Stimulated activated CD4-positive, alpha-beta T cell treated with anti-CD3 and anti-CD28 coated beads, Interleukin-12 subunit alpha, Interleukin-12 subunit beta, amount 100 ng/mL, for 24 hours (primary cell): ENCODE results near the gene CDKN2AIPNL.
"Not testable (repeated sequence)": the region's sequence is repeated elsewhere in the genome, so short reads cannot be mapped to it uniquely, and the experiment has no call there.

Experiments
- DNase-seq, 2 experiments: peaks; one replicate each; pipeline ENCODE4 v3.0.0-alpha.2; 2020; ENCODE audit warnings: low read depth in 2 of 2

CDKN2AIPNL gene

GRCh38 chr5:134398609-134399155, 13.0 kb downstream of the CDKN2AIPNL start:
- no peak for DNase-seq

DNA sequence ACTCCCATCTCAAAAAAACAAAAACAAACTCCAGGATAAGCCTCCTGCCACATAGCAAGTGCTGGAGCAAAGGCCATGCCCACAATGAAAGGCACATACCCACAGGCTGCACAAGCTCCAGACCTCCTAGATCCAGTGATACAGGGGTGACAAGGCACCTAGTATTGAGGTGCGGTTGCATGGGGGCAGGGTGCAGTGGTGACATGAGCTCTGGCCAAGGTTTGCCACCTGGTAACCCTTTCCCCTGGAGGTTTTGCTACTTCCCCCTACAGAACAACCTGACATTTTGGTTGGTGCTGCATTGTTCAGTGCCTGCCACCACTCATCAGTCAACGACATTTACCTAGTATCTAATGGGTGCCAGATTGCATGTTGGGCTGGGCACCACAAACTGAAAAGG, 14.5 kb downstream of the CDKN2AIPNL start:
- DNase-seq = no peak

GRCh38 chr5:134396274-134396673, 15.4 kb downstream of the CDKN2AIPNL start:
- no peak for DNase-seq

- DNase-seq = no peak
Measured at GRCh38 chr5:134394932-134395331, 16.7 kb downstream of the CDKN2AIPNL start.

GRCh38 chr5:134392301-134392700, 19.4 kb downstream of the CDKN2AIPNL start:
- DNase-seq = no peak

DNA sequence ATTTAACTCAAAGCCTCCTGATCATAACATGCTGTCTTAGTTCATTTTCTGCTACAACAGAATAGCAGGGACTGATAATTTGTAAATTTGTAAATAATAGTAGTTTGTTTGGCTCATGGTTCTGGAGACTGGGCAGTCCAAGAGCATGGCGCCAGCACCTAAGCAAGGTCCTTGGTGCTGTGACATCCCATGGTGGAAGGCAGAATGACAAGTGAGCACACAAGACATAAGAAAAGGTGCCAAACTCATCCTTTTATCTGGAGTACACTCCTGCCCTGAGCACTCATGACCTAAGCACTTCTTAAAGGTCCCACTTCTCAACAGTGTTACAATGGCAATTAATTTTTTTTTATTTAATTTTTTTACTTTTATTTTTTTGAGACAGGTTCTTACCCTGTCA, 24.2 kb downstream of the CDKN2AIPNL start:
- DNase-seq = no peak

DNA sequence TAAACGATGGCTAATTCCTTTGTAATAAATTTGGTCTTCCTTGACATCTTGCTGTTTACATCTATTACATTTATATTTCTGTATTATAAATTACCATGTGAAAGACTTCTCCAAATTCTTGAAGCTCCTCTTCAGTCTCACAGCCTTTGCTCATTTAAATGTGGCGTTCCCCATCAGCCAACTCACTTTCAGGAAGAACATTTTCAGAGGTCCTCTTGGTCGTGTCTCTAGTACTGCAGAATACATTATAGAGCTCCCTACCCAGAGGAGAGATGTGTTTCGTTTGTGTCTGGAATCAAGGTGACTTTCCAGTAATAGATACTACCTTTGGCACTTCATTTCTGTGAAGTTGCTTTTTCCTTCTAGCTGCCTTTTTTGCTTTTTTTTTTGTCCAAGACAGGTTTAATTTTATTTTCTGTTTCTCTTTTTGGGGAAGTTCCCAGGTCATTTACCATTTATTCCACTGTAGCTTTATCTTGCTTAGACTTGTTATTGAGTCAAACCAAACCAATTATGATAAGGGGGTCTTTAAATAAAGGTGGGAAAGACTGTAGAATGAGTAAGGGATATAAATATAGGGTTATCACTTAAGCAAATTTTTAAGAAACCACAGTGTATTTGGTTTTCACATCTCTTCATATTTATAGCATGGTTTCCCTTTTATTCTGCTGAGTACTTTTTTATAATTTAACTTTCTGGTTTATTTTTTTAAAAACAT, 27.5 kb downstream of the CDKN2AIPNL start:
- DNase-seq = no peak

- DNase-seq = not testable (repeated sequence)
Measured at GRCh38 chr5:134382204-134382603, 29.5 kb downstream of the CDKN2AIPNL start.

DNA sequence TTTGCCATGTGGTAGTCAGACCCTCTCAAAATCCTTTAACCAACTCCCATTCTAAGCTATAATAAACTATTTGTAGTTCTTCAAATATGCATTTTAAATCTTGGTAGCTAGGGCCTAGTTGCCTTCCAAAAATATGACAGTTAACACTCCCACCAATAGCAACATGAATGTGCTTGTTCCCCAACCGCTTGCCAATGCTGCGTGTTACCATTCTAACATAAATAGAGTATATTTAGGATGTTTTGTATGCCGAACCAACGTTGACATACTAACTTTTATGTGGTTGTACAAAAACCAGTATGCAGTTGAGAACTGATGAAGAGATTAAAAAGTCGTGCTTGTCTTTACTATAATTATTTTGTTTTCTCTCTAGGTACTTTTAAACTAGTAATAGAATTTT, 31.3 kb downstream of the CDKN2AIPNL start:
- DNase-seq = no peak

DNA sequence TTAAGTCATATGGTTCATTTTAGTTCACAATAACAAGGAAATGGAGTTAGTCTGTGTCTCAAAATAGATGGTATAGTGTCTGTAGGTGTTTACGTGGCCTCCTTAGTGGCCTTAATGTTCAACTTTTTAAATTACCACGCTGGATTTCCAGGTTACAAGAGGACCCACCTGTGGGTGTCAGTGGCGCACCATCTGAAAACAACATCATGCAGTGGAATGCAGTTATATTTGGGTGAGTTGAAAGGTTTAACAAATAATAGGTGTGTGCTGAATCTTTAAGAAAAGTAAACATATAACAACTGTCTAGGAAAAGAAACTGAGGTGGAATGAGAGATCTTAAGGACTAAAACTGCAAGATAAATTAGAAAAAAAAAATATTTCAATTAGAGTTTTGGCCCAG, 37.4 kb downstream of the CDKN2AIPNL start:
- no peak for DNase-seq

DNA sequence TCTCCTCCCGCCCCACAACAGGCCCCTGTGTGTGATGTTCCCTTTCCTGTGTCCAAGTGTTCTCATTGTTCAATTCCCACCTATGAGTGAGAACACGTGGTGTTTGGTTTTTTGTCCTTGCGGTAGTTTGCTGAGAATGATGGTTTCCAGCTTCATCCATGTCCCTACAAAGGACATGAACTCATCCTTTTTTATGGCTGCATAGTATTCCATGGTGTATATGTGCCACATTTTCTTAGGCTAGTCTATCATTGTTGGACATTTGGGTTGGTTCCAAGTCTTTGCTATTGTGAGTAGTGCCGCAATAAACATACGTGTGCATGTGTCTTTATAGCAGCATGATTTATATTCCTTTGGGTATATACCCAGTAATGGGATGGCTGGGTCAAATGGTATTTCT, 38.0 kb downstream of the CDKN2AIPNL start:
- not testable (repeated sequence) for DNase-seq

DNA sequence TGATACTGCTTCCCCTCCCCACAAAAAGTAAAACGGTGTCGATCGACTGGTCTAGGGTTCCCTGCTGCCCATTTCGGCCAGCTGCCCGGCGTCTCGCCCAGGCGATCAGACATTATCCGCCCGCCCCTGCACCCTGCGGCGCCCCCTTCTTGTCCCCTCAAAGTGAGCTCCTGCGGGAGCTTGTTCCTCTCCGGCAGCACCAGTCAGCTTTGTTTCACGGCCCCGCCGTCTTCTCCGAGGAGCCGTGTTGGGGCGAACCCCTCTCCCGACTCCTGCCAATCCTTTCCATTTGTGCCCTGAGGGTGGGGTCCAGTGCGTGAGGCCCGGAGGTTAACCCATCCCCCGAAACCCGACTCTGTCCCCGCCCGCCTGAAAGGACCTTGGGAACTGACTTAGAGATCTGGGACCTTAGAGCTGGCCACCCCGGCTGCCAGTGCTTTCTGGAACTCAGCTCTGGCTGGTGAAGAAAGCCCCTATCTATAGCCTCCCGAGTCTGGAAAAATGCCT, 39.8 kb downstream of the CDKN2AIPNL start:
- peak in 1 of 2 experiments; percentile 31 for DNase-seq

GRCh38 chr5:134370871-134371833, 40.5 kb downstream of the CDKN2AIPNL start, which contains the start of gene UBE2B:
Gene UBE2B (plus strand): TSS chr5:134371569. CDS start chr5:134371596, 27 bp downstream.
- peak; percentile 89 to 95 for DNase-seq

DNA sequence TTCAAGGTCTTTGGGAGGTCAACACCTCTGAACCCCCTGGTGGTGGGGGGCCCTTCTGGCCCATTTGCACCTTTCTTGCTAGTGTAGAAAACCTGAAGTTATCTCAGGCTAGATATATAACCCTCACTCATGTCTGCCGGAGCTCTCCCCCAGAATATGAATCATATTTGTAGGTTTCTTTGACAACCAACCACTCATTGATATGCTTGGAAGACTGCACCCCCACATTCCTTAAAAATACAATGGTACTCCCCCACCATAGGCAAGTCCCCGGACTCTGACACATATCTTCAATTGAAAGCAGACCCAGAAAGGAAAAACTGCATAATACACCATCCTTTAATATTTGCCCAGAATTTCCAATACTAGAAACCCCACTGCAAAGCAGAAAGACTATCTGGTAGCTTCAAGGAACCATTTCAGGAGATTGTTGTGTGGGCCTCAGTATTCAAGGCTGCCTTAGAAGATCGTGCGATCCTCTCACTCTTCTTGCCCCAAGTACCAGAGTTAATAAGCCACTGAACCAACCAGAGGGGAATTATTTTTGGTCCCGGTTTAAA, 41.3 kb downstream of the CDKN2AIPNL start:
- DNase-seq = no peak

DNA sequence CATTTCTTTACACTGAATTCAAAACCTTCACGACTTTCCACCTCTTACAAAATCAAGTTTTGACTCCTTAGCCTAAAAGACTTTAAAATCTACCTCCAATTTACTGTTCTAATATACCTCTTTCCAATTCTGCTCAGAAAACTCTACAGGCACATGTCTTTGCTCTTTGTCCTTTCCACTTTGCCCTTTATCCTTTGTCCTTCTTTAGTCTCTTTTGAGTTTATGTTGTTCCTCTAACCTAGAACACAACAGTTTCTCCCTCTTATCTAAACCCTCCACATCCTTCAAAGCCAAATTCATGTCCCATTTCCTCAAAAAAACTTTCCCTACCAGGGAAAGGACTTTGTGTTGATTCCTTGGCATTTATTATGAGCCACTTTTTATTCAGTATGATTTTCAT, 46.1 kb downstream of the CDKN2AIPNL start:
- DNase-seq = no peak

DNA sequence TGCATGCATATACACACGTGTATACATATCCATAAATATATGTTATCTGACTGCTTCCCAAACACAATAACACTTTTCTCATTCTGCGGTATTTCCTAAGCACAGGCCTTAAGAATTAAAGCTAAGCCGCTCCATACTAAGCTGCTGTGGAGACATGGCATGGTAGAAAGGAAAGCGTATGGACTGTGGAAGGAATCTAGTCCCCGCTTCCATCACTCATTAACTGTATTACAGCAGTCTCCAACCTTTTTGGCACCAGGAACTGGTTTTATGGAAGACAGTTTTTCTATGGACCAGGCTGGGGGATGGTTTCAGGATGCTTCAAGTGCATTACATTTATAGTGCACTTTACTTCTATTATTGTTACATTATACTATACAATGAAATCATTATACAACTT, 56.0 kb downstream of the CDKN2AIPNL start:
- DNase-seq = no peak
